ENCODE results near the gene FMNL3.

- TF ChIP-seq CTCF (conservative IDR thresholded peaks at IDR 0.05) (no peak), EZH2 (IDR thresholded peaks at IDR 0.05; ENCODE audit: low read depth) (no peak)
These were observed 8.3 kb downstream of the FMNL3 start for GRCh38 chr12:49698619-49699545.
